Raji (cell line): Measurements from ENCODE around the gene UQCRQ.

Source experiments
- POLR2A ChIP-seq: IDR thresholded peaks from 2 replicates; pipeline ENCODE4 v1.6.1; 2011; ENCODE audit warnings: low read depth, low read length, control low read depth; ENCODE audit not compliant: insufficient read depth

Gene UQCRQ

DNA sequence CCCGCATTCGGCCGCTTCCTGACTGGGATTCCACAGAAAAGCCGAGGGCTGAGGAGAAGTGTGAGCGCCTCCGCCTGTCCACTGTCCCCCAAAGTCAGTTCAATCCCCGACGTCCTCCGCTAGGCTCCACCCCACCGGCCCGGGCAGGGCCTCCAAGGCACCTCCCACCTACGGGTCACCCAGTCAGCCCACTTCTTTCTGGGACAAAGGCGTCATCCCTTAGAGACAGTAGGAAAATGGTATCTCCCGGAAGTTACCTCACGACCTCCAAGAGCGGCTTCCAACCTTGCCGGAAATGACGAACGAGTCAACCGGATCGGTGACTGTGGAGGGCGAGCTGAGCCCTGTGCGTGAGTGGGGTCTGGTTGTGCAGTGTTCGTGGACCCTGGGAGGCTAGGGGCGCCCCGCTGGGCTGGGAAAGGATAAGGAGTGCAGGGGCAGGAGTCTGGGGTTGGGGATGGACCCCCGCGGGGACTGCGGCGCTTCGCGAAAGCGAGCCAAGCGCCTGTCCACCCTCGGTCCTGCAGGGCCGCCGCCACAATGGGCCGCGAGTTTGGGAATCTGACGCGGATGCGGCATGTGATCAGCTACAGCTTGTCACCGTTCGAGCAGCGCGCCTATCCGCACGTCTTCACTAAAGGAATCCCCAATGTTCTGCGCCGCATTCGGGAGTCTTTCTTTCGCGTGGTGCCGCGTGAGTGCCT, at the start of gene UQCRQ, which contains the start of gene GDF9:
TSS of gene UQCRQ (plus strand) at position 301 of the 704 bp plus-strand sequence. CDS start at position 541, 240 bp downstream.
TSS of gene GDF9 (minus strand) at position 128 of the 704 bp plus-strand sequence. CDS start 1,936 bp downstream, outside the sequence.
- TF ChIP-seq POLR2A: peak; percentile 97

DNA sequence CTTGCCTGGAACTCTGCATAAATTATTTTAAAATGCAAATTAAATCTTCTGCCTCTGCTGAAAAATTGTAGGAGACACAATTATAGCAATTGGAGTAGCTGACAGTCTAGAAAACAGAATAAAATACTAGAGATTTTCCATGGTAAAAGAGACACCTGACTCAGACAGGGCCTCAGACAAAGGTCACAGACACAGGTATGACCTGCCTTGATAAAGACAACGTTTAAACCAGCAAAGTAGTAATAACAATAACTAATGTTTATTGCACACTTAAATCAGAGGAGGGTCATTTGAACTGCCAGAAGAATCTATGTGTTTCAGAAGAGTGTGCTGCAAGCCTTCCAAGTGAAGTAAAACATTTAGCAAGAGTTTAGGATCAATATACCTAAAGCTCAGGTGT, 49.4 kb upstream of the UQCRQ start:
- TF ChIP-seq POLR2A: no peak

DNA sequence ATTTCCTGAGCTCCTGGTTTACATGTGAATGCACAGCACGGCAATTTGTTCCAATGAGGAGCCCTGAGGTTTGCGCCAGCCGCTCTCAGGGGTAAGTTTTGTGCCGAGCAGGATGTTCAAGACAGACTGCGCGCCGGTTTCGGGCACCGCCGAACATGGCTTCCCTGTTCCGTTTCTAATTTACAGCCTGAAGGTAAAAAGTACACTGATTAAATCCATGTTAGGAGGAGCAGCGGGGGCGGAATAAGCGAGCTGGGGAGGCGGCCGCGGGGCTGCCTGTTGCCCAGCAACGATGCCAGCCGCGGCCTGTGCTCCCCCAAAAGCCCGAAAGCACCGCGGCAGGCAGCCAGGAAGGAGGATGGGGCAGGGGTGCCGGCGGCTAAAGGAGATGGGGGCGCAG, 47.0 kb upstream of the UQCRQ start:
- TF ChIP-seq POLR2A: no peak

DNA sequence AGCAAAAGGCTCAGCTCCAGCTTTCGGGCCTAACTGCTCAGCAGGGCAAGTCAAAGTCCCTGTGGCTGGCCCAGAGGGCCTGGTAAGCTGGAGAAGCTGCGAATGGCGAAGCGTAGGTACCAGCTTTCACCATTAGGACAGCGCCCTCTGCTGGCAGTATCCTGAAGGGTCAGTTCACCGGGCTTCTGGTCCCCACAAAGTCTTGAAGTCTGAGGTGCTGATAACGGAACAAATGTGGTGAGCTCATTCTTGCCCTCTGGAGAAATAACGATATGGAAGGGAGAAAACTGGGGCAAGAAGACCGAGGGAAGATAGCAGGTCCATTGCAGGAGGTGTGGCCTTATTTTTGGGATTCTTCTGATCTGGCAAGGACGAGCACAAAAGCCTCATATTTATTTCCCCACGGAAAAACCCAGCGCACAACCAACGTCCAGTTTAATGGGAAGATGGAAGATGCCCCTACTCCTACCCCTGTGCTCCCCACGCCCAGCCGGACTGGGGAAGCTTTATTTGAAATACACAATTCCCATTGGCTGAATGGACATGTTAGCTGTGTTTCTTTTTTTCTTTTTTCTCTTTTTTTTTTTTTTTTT, 46.2 kb upstream of the UQCRQ start:
- TF ChIP-seq POLR2A: no peak

DNA sequence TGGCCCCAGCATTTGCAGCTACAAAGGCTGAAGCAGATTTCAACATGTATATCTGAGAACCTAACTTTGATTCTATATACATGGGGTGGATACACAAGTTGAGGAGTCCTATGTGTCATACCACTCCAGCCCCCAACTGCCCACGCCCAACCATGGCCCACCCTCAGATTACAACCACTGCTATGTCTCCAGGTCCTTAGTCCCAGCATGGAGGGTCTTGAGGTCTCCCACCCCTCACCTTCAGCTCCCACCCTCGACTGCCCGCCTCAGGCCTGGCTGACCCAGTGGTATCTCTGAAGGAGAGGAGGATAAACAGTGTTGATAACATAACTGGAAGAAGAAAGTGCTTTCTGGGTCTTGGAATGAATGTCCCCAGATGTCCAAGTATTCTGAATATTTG, 45.1 kb upstream of the UQCRQ start:
- no peak for TF ChIP-seq POLR2A

DNA sequence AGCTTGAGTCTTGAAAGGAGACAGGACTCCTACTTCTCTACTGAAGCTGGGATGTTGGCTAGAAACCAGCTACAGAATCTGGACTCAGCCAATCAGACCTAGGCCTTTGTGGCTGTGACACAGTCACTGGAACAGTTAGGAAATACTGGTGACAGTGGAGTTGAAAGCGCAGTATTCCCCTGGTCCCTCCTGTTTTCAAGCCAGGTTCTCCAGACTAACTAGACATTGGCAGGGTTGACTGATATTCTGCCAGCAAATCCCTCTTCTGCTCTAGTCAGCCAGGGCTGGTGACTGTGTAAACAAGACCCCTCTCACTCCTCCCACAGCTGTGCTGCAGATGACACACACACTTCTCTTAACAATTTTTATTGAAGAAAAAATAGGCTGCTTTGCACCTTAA, 44.7 kb upstream of the UQCRQ start:
- TF ChIP-seq POLR2A: no peak

DNA sequence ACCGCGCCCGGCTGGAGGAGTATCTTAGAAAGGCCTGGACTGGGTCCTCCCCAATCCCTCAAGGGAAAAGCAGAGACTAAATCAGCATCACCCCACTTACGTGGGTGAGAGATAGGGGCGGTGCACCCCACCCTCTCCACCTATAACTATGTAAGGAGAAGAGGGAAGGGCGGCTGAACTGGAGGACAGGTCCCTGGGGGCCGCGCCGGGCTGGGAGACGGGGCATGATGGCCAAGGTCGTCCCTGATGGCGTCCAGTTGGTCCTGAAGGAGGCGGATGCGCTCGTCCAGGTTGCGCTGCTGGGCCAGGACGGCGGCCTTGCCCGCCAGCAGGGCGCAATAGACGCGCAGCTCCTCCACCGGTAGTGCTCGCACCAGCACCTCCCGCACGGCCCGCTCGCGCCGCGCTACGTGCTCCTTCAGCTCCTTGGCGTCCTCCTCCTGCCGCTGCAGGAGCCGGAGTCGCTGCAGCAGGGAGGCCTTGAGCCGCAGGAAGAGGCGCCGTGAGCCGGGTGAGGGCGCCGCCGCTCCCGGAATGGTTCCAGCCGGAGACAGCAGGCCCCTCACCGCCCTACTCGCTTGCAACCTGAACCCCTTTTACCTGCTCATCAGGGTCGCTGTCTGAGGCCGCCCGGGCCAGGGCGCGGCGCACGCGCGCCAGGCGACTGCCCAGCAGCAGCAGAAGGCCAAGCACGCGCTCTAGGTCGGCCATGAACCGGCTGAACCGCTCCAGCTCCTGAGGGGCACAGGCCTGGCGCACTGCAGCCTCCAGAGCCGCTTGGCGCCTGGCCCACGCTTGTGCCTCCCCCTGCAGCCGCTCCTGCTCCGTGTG, 43.6 kb upstream of the UQCRQ start:
- no peak for TF ChIP-seq POLR2A

DNA sequence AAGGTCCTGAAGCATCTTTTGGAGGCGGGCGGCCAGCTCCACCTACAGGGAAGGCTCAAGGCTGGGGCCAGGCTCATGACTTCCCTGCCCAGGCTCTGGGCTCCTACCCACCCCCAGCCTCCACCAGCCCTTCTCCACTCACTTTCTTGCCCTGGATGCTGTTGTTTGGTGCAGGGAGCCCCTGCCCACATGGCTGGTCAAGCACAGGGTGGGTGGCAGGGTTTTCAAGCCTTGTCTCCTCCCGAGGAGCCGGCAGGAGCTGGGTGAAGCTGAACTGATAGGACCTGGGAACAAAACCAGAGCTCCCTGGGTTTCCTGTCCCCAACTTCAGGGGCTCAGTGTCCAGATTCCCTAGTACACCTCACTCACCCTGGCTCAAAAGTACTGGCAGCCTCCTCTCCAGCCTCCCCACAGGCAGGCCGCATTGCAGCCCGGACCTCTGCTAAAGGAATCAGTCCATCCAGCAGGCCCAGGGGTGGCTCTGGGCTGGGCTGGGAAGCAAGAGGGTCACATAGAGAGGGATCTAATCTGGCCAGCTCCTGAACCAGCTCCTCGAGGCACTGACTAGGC, 42.9 kb upstream of the UQCRQ start:
- TF ChIP-seq POLR2A: no peak

DNA sequence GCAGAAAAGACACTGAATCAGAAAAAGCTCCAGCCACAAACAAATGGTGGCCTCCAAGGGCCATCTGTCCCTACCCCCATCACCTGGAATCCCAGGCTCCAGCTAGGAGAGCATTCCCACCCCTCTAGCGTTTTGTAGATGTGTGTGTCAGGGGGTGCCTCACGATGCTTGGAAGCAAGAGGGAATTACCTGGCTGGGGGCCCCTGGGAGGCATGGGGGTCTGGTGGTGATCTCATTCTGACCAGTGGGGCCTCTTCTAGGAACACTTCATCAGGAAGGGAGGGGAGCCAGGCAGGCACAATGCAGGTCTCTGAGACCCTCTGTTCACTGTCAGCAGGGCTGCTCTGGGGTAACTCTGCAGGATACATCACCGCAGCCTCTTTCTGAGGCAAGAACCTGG, 42.0 kb upstream of the UQCRQ start:
- no peak for TF ChIP-seq POLR2A

DNA sequence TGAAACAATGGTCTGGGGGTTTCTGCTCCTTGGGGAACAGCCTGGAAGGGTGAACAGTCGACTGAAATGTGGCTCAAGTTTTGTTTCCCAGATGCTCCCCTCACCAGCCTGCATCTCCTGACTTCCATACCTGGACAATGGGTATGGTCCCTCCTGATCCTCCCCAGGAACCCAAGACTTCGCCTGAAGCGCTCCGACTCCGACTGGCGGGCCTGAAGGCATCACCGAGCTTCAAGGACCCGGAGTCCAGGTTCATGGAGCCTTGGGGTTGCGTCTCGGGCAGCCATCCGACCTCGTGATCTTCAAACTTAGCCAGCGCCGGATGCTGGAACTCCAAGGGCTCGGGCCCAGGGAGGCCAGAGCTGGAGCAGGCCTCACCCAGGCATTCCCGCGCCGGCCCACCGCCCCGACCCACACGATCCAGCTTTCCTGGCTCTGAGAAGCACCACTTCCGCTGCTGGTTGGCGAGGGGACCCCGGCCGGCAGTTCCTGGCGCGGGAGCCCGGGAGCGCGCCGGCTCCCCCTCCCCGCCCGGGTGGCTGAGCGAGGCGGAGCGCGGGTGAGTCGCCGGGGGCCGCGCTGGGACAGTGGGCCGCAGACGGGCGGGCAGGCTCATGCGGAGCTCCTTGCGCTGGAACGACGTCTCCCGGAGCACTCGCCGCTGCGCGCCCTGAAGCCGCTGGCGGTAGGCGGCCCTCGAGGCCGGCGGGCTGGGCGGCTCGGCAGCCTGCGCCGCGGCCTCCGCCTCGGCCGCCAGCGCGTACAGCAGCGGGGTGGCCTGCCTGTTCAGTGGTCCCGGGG, 41.2 kb upstream of the UQCRQ start:
- no peak for TF ChIP-seq POLR2A

DNA sequence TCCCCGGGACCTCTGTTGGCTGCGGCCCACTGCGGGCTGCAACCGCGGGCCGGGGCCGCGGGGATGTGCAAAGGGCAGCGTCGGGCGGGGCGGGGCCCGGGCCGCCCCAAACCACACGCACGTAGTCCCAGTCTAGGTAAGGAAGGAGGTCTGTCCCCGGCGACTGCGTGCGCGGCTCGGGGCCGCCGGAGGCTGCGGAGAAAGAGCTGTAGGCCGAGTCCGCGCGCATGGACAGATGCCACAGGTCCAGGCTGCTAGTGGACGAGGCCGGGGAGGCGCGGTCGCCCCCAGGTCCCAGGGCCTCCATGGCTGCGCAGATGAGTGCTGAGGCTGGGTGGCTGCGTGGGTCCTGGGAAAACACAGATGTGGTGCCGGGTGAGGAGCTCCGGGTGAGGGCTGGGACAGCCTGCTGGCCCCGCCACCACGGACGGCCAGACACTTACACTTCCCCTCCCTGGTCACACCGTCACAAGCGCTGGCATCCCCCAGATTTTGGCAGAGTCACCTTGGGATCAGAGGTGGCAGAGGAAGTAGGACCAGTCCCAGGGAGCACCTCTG, 40.5 kb upstream of the UQCRQ start:
- TF ChIP-seq POLR2A: no peak

DNA sequence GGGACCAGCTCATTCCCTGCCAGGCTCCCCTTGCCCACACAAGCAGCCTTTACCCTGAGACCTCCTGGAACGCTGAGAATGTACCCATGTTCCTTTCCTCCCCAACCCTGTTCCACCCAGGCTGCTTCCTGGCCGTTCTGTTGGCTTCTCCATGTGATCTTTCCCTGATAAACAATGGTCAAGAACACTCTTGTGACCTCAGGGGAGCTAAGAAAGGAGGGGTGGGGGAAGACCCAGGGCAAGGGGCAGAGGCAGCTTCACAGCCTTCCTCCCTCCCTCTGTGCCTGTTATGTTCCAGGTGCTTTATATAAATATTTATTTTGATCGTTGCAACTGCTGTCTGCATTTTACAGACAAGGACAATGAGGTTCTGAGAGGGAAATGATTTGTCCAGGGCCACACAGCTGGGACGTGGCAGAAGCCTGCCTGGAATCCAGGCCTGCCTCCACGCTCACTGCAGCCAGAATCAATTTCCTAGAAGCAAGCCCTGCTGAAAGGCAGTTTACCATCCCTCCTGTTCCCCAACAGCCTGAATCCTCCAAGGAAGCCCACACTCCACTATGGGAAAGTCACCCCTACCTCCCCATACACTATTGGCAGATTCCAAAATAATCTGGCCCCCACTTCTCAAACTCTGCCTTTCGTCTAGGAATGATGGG, 39.9 kb upstream of the UQCRQ start:
- TF ChIP-seq POLR2A: no peak

DNA sequence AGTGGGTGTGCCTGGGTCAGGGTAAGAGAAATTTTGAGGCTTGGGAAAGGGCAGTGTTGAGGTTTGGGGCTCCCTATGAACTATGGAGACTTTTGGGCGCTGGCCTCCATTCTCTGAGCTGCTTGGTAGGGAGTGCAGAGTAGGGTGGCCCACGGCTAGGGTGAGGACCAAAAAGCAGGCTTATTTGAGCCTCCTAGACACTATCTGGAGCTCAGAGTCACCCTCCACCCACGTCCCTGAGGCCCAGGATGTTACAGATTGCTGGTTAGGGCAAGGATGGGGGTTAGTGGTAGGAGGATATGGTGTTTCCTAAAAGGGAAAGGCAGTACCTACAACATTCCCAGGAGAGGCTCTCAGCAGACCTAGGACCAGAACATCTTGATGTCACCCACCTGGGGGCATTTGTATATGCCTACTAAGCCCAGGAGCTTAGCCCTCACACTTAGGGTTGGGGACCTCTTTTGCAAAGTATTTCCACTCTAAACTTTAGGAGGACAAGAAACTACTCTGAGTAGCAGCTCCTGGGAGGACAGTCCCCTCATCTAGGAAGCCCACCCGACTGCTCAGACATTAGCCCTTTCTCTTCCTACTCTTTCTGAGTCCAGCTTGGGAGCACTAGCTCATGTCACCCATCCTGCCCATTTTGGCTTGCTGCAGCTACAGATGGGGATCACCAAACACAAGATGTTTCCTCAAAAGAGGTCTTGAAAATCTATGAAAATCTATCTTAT, 38.3 kb upstream of the UQCRQ start:
- TF ChIP-seq POLR2A: no peak

DNA sequence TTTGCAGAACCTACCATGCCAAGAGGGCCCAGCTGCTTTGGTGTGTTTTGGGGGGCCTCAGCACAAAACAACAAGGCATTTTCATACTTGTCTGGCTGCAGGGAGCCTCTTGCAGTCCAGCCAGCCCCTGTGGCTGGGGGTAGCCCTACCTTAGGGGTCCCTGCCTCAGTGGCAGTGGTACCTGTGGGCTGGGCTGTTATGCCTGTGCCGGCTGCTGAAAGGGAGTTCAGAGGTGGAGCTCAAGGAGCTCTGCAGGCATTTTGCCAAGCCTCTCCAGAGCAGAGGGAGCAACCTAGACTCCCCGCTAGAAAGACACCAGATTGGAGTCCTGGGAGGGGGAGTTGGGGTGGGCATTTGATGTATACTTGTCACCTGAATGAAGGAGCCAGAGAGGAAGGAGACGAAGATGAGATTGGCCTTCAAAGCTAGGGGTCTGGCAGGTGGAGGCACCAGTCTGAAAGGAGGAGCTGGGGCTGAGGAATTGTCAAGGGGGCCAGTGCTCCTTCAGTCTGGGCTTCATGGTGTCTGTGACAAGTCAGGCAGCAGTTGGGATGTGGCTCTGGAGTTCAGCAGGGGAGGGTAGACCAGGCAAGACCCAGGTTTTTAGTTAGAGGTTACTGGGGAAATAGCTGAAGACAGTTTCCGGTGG, 37.5 kb upstream of the UQCRQ start:
- no peak for TF ChIP-seq POLR2A
